Measurements from ENCODE around the gene WDR36. TPM values are rescaled to one million over a fixed set of nuclear protein-coding genes. Genes with fewer than 3 reads are reported as not detected.

Gene WDR36
- 39.6 and 41.1 TPM in 2 replicates for total RNA-seq (ENCODE audit: low replicate concordance)

GRCh38 chr5:111092062-111092853 is at the start of gene WDR36:
Gene WDR36, plus strand, starts transcription at chr5:111092348. Its CDS starts 109 bp downstream, at chr5:111092457.

GRCh38 chr5:111071413-111071812 is 20.7 kb upstream of the WDR36 start, which contains the start of gene TSLP:
Gene TSLP, plus strand, starts transcription at chr5:111071713. Its CDS starts 178 bp downstream, at chr5:111071891.

Other genes with a start within 250 kb of the WDR36 start
- gene TSLP, start 20.6 kb upstream of the WDR36 start, total RNA-seq (ENCODE audit: low replicate concordance): 1.1 and 1.2 TPM in 2 replicates
- 0.70 and 1.7 TPM in 2 replicates for gene CAMK4, start 132.0 kb downstream of the WDR36 start, total RNA-seq (ENCODE audit: low replicate concordance)